A549 (cell line): ENCODE data around the gene PODN.

ENCODE experiments used
- CTCF ChIP-seq: fragments of >200 bp; sonication (Bioruptor Twin); formaldehyde crosslinking; IDR thresholded peaks from 3 replicates; pipeline ENCODE4 v1.5.1; 2016
- ELK1 ChIP-seq: fragments of 150-350 bp; IDR thresholded peaks from 2 replicates; pipeline ENCODE4 v1.6.1; 2014; ENCODE audit warnings: low read depth, mild to moderate bottlenecking, low read length
- HMGXB4 ChIP-seq: fragments of 250-450 bp; sonication (Bioruptor Pico); IDR thresholded peaks from 2 replicates; pipeline ENCODE4 v1.5.0; 2021; ENCODE audit warnings: mild to moderate bottlenecking, moderate library complexity, borderline replicate concordance
- RFX5 ChIP-seq: fragments of 450-650 bp; IDR thresholded peaks from 2 replicates; pipeline ENCODE4 v1.7.1; 2014; ENCODE audit warnings: antibody characterized with exemption, mild to moderate bottlenecking, moderate library complexity

- TF ChIP-seq CTCF: no peak
- no peak for TF ChIP-seq HMGXB4 (CRISPR knock-in tag)
- TF ChIP-seq RFX5: no peak
- TF ChIP-seq ELK1: no peak
Observed at GRCh38 chr1:53076721-53077598, 14.9 kb downstream of the PODN start.
